Measurements from ENCODE around the gene CACNB2.

CACNB2 gene

GRCh38 chr10:18137111-18137510 lies 3.1 kb upstream of the CACNB2 start:
- H3K4me3 Mint-ChIP-seq, result peak overlapping the region in 1 of 3 experiments; percentile 19
- H3K36me3 Mint-ChIP-seq (ENCODE audit: low read depth), result no peaks in the 10 kb centered on the region
- H3K27ac Mint-ChIP-seq, result no peak overlapping the region
- no peak for TF ChIP-seq CTCF (IDR thresholded peaks at IDR 0.05; ENCODE audit: unreplicated experiment in 3 of 3)
- peaks cover 48% of the 10 kb centered on the region for H3K27me3 Mint-ChIP-seq (ENCODE audit: low read depth)
- H3K4me1 Mint-ChIP-seq, result peaks cover 5% of the 10 kb centered on the region
- no peaks in the 10 kb centered on the region for H3K9me3 Mint-ChIP-seq

GRCh38 chr10:18140957-18141845 lies 977 bp downstream of the CACNB2 start:
- no peak overlapping the region for H3K27ac Mint-ChIP-seq
- peaks cover 74% of the 10 kb centered on the region for H3K27me3 Mint-ChIP-seq (ENCODE audit: low read depth)
- peaks cover 5% of the 10 kb centered on the region for H3K4me1 Mint-ChIP-seq
- H3K4me3 Mint-ChIP-seq, result peak overlapping the region; percentile 82 to 90 (median 89)
- H3K36me3 Mint-ChIP-seq (ENCODE audit: low read depth), result no peaks in the 10 kb centered on the region
- TF ChIP-seq CTCF (IDR thresholded peaks at IDR 0.05; ENCODE audit: unreplicated experiment in 3 of 3), result no peak
- H3K9me3 Mint-ChIP-seq, result no peaks in the 10 kb centered on the region

- Mint-ChIP-seq H3K27me3 (ENCODE audit: low read depth) (peaks cover 67% of the 10 kb centered on the region), H3K36me3 (ENCODE audit: low read depth) (no peaks in the 10 kb centered on the region), H3K9me3 (no peaks in the 10 kb centered on the region), H3K4me3 (peak overlapping the region; percentile 12 to 90 (median 46)), H3K27ac (no peak overlapping the region), H3K4me1 (peaks cover 5% of the 10 kb centered on the region)
- no peak for TF ChIP-seq CTCF (IDR thresholded peaks at IDR 0.05; ENCODE audit: unreplicated experiment in 3 of 3)
Observed at GRCh38 chr10:18142151-18142550, 1.9 kb downstream of the CACNB2 start.

GRCh38 chr10:18144396-18144795 lies 4.2 kb downstream of the CACNB2 start:
- Mint-ChIP-seq H3K27me3 (ENCODE audit: low read depth) (peaks cover 51% of the 10 kb centered on the region), H3K4me3 (no peak overlapping the region), H3K36me3 (ENCODE audit: low read depth) (no peaks in the 10 kb centered on the region), H3K27ac (no peak overlapping the region), H3K9me3 (no peaks in the 10 kb centered on the region), H3K4me1 (peaks cover 5% of the 10 kb centered on the region)
- no peak for TF ChIP-seq CTCF (IDR thresholded peaks at IDR 0.05; ENCODE audit: unreplicated experiment in 3 of 3)

- no peaks in the 10 kb centered on the region for H3K9me3 Mint-ChIP-seq
- H3K27me3 Mint-ChIP-seq (ENCODE audit: low read depth), result peaks cover 46% of the 10 kb centered on the region
- no peak overlapping the region for H3K4me3 Mint-ChIP-seq
- no peak for TF ChIP-seq CTCF (IDR thresholded peaks at IDR 0.05; ENCODE audit: unreplicated experiment in 3 of 3)
- no peaks in the 10 kb centered on the region for H3K36me3 Mint-ChIP-seq (ENCODE audit: low read depth)
- H3K4me1 Mint-ChIP-seq, result peaks cover 5% of the 10 kb centered on the region
- no peak overlapping the region for H3K27ac Mint-ChIP-seq
Observed at GRCh38 chr10:18144928-18145327, 4.7 kb downstream of the CACNB2 start.

- H3K4me3 Mint-ChIP-seq, result no peak overlapping the region
- no peaks in the 10 kb centered on the region for H3K9me3 Mint-ChIP-seq
- no peak for TF ChIP-seq CTCF (IDR thresholded peaks at IDR 0.05; ENCODE audit: unreplicated experiment in 3 of 3)
- peaks cover 42% of the 10 kb centered on the region for H3K27me3 Mint-ChIP-seq (ENCODE audit: low read depth)
- no peak overlapping the region for H3K27ac Mint-ChIP-seq
- no peaks in the 10 kb centered on the region for H3K36me3 Mint-ChIP-seq (ENCODE audit: low read depth)
- H3K4me1 Mint-ChIP-seq, result peaks cover 5% of the 10 kb centered on the region
Observed at GRCh38 chr10:18145652-18146051, 5.4 kb downstream of the CACNB2 start.
